ENCODE results near the gene MFNG.
A peak's percentile ranks its signal among the peaks of the same experiment; 100 is the strongest.
"Not testable (repeated sequence)": the region's sequence is repeated elsewhere in the genome, so short reads cannot be mapped to it uniquely, and the experiment has no call there.

MFNG gene, protein sequence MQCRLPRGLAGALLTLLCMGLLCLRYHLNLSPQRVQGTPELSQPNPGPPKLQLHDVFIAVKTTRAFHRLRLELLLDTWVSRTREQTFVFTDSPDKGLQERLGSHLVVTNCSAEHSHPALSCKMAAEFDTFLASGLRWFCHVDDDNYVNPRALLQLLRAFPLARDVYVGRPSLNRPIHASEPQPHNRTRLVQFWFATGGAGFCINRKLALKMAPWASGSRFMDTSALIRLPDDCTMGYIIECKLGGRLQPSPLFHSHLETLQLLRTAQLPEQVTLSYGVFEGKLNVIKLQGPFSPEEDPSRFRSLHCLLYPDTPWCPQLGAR

DNA sequence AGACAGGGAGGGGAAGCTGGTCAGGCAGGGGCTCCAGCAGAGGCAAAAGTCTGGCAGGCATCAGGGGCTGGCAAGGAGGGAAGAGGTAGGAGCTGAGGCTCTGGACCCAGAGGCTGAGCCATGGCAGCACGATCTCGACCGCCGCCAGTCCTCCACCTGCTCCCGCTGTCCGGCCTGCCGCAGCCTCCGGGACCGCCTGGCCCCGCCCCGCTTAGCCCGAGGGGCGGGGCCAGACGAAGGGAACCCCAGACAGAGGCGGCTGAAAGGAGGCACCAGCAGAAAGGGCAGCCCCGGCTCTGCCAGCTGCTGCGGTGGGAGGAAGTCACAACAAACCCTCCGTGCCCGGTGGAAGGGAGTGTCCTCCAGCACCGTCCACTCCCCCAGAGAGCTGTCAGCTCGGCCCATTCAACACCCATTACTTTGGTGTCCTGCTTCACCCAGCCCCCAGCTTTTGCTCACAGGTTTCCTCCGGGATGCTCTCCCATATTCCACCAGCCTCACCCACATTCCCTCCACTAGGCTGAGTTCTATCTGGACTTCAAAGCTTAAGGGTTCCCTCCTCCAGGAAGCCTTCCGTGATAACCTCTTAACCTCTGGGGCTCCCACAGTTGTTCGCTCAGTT lies at the start of gene MFNG:
Gene MFNG, minus strand, starts transcription at position 161 of the 622 bp plus-strand sequence. CDS start 207 bp downstream, outside the sequence.
- peak; percentile 48 for DNase-seq (ENCODE audit: low read depth)
- no peak within 1 kb of the TSS for H3K4me3 ChIP-seq (ENCODE audit: low read length)
- TF ChIP-seq CTCF (IDR thresholded peaks at IDR 0.05; ENCODE audit: insufficient read depth, low read depth, low read length, missing control alignments) = no peak

GRCh38 chr22:37535159-37535558 lies 49.0 kb upstream of the MFNG start:
- TF ChIP-seq CTCF (IDR thresholded peaks at IDR 0.05; ENCODE audit: insufficient read depth, low read depth, low read length, missing control alignments) = no peak

GRCh38 chr22:37534445-37534844 lies 48.3 kb upstream of the MFNG start:
- no peak for TF ChIP-seq CTCF (IDR thresholded peaks at IDR 0.05; ENCODE audit: insufficient read depth, low read depth, low read length, missing control alignments)
- H3K4me3 ChIP-seq (ENCODE audit: low read length) = no peak overlapping the region
- DNase-seq (ENCODE audit: low read depth) = no peak

More at GRCh38 chr22:37535159-37535558, 49.0 kb upstream of the MFNG start:
- no peak for DNase-seq (ENCODE audit: low read depth)
- H3K4me3 ChIP-seq (ENCODE audit: low read length) = no peak overlapping the region

DNA sequence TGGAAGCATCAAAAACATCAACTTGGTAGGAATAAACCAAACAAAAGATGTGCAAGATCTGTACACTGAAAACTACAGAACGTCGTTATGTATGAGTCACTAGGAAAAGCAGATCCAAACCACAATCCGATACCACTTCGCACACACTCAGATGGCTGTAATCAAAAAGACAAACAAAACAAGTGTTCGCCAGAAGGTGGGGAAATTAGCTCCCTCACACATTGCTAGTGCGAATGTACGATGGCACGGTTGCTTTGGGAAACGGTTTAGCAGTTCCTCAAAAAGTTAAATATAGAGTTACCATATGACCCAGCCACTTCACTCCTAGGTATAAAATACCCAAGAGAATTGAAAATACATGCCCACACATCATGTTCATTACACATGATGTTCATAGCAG lies 47.8 kb upstream of the MFNG start:
- TF ChIP-seq CTCF (IDR thresholded peaks at IDR 0.05; ENCODE audit: insufficient read depth, low read depth, low read length, missing control alignments) = no peak
- H3K4me3 ChIP-seq (ENCODE audit: low read length) = no peak overlapping the region
- DNase-seq (ENCODE audit: low read depth) = peak; percentile 91

DNA sequence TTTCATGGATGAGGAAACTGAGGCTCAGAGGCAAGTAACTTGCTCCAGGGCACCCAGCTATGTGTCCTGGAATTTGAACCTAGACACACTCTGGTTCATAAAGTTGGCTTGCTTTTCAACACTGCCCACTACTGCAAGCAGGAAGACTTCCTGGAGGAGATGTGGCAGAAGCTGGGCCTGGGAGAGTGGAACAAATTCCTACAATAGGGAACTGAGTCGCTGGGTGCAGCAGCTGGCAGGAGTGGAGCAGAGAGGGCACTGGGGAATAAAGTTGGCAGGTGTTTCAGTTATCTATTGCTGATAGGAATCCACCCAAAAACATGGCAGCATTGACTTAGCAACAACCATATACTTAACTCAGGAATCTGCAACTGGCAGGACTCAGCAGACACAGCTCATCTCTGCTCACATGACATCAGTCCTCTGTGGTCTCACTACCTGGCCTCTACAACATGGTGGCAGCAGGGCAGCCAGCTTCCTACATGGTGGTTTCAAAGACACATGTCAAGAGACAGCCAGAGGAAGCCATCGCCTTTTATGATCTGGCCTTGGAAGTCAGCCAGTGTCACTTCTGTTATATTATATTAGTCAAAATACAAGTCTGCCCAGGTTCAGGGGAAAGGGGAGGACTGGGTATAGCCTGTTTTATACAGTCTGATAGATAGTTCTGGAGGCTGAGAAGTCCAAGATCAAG lies 43.6 kb upstream of the MFNG start:
- H3K4me3 ChIP-seq (ENCODE audit: low read length) = no peak overlapping the region
- no peak for TF ChIP-seq CTCF (IDR thresholded peaks at IDR 0.05; ENCODE audit: insufficient read depth, low read depth, low read length, missing control alignments)
- DNase-seq (ENCODE audit: low read depth) = peak; percentile 44

GRCh38 chr22:37527952-37528351 lies 41.8 kb upstream of the MFNG start:
- not testable (repeated sequence) for DNase-seq (ENCODE audit: low read depth)

DNA sequence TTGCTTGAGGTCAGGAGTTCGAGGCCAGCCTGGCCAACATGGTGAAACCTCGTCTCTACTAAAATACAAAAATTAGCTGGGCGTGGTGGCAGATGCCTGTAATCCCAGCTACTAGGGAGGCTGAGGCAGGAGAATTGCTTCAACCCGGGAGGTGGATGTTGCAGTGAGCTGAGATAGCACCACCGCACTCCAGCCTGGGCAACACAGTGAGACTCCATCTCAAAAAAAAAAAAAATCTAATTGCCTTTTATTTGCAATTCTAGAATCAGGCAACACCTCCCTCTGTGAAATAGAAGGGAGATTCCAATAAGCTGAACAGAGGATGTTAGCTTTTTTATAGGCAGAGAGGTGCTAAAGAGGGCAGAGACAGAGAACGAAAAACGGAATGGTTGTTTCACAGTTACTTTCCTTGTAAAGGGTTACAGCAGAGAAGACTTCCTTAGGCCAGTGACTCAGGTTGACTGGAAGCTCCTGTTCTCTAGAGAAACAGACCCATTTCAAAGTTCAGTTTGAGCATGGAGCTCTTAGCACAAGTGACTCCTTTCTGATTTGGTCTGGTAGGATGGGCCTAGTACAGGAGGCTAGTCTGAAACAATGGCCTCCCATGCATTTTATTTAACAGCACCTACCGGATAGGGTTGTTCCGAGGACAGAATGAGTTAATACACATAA lies 41.0 kb upstream of the MFNG start:
- not testable (repeated sequence) for H3K4me3 ChIP-seq (ENCODE audit: low read length)
- DNase-seq (ENCODE audit: low read depth) = peak; percentile 65

More at GRCh38 chr22:37527952-37528351, 41.8 kb upstream of the MFNG start:
- H3K4me3 ChIP-seq (ENCODE audit: low read length) = not testable (repeated sequence)
